WERI-Rb-1 (cell line): ENCODE results near the gene FBXL17.
"Not testable (repeated sequence)": the region's sequence is repeated elsewhere in the genome, so short reads cannot be mapped to it uniquely, and the experiment has no call there.

Experiments
- DNase-seq: peaks from one replicate; pipeline ENCODE4 v3.0.0-alpha.2; 2020
- H3K27ac ChIP-seq: fragments of 250-450 bp; sonication (Bioruptor Pico); 2 replicates; pipeline ENCODE4 v1.5.1; 2020; ENCODE audit warnings: mild to moderate bottlenecking, moderate library complexity
- H3K27me3 ChIP-seq: fragments of 250-450 bp; sonication (Bioruptor Pico); 2 replicates; pipeline ENCODE4 v1.5.1; 2021; ENCODE audit warnings: mild to moderate bottlenecking, low read depth, moderate library complexity; ENCODE audit not compliant: insufficient read depth, severe bottlenecking
- H3K36me3 ChIP-seq: fragments of 250-450 bp; sonication (Bioruptor Pico); 2 replicates; pipeline ENCODE4 v1.5.1; 2020; ENCODE audit warnings: mild to moderate bottlenecking, moderate library complexity
- H3K4me3 ChIP-seq: 2 replicates; pipeline ENCODE4 v1.5.1; 2011; ENCODE audit warnings: low read depth, mild to moderate bottlenecking, control low read depth, low read length
- H3K9me3 ChIP-seq: fragments of 250-450 bp; sonication (Bioruptor Pico); 2 replicates; pipeline ENCODE4 v1.5.1; 2021; ENCODE audit warnings: mild to moderate bottlenecking, moderate library complexity; ENCODE audit not compliant: severe bottlenecking
- TF ChIP-seq, protein P1 (sequence below): IDR thresholded peaks from 2 replicates; pipeline ENCODE4 v1.5.1; 2011; ENCODE audit warnings: low read depth, mild to moderate bottlenecking, control low read depth, inconsistent platforms, low read length

FBXL17 gene

DNA sequence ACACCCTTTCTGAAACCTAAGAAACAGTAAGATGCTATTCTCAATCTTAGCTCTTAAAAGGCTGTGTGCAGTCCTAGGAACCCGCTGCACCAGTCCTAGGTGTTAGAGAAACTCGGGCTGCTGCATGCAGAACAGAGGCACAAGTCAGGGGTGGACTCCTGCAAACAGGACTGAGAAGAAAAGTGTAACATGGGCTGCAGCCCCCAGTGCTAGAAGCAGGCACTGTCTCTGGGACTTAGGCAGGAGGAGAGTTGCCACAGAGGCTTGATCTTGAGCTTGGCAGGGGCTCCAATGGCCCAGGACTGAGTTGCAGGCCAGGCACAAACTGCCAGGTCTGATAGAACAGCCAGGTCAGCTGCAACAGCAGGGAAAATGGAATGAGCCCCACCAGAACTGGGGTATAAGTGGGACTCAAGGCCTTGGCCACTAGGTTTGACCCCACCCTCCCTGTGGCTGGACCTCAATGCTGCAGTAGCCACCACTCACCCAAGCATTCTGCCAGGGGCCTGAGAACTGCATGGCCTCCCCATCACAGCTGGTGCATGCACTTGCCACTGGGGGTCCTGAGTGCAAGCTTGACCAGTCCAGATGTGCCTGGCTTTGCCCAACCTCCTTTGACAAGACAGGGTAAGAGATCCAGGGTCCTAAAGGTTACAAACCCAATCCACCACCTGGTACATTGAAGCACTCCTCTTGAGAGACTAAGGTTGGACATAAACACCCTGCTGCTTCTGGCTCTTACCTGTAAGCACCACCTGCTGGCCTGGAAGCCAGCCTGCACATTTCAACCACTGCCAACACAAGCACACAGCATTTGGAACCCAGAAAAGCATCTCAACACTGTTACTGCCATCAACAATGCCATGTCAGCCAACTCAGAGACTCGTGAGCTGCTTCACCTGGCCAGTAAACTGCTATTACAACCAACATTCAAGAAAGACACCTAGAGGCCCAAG, 103.3 kb downstream of the FBXL17 start:
- Histone ChIP-seq H3K36me3 (no peaks in the 10 kb centered on the region), H3K27me3 (no peaks in the 10 kb centered on the region), H3K27ac (no peak overlapping the region), H3K9me3 (peaks cover 7% of the 10 kb centered on the region), H3K4me3 (no peak overlapping the region)
- DNase-seq = no peak
- TF ChIP-seq, protein P1, sequence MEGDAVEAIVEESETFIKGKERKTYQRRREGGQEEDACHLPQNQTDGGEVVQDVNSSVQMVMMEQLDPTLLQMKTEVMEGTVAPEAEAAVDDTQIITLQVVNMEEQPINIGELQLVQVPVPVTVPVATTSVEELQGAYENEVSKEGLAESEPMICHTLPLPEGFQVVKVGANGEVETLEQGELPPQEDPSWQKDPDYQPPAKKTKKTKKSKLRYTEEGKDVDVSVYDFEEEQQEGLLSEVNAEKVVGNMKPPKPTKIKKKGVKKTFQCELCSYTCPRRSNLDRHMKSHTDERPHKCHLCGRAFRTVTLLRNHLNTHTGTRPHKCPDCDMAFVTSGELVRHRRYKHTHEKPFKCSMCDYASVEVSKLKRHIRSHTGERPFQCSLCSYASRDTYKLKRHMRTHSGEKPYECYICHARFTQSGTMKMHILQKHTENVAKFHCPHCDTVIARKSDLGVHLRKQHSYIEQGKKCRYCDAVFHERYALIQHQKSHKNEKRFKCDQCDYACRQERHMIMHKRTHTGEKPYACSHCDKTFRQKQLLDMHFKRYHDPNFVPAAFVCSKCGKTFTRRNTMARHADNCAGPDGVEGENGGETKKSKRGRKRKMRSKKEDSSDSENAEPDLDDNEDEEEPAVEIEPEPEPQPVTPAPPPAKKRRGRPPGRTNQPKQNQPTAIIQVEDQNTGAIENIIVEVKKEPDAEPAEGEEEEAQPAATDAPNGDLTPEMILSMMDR = peak; percentile 41

DNA sequence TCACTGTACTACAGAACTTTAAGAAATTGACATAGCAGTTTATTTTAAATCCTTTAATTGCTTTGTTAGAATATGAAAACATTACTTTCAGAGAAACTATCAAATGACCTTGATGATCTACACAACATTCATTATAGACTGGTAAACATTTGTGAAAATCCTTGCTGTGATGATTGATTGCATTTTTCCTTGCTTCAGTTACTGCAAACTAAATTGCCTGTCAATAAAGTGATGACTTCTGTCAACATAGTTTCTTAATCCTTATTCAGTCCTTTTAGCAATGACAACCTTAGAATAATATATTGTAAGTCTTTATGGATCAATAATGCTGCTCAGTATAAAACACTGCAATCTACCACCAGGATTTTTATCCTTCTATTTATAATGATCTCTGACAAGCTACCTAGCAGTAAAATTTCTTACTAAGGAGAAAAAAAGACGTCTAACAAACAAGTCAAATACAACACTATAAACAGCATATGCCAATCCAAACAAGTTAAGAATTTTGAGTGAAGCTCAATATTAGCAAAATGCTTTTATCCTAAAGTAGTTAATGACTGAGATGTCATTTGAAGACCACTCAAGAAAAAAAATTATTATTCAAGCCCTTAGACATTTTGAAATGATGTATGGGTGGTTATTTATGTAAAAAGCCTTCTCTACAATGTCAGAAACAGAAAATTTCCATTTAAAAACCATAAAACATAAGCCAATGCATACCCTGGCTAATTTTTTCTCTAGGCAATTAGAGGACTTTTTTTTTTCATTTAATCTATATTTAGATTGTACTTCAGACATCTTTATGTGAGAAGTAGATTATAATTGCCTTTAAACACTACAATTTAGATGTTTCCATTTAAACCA, 105.5 kb downstream of the FBXL17 start:
- no peak overlapping the region for H3K4me3 ChIP-seq
- no peaks in the 10 kb centered on the region for H3K9me3 ChIP-seq
- H3K27me3 ChIP-seq = no peaks in the 10 kb centered on the region
- no peaks in the 10 kb centered on the region for H3K36me3 ChIP-seq
- no peak for DNase-seq
- TF ChIP-seq, protein P1 = no peak
- no peak overlapping the region for H3K27ac ChIP-seq

DNA sequence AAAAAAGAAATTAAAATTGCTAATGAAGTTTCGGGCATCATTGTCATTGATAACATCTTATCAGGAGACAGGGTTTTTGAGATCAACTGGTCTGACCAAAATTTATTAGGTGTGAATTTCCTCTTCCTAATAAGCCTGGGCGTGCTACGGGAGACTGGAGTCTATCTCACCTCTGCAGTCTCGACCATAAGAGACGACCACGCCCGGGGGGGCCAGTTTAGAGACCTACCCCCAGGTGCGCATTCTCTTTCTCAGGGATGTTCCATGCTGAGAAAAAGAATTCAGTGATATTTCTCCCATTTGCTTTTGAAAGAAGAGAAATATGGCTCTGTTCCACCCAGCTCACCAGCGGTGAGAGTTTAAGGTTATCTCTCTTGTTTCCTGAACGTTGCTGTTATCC, 107.8 kb downstream of the FBXL17 start:
- not testable (repeated sequence) for H3K4me3 ChIP-seq, H3K36me3 ChIP-seq, H3K9me3 ChIP-seq, H3K27ac ChIP-seq, DNase-seq, H3K27me3 ChIP-seq

DNA sequence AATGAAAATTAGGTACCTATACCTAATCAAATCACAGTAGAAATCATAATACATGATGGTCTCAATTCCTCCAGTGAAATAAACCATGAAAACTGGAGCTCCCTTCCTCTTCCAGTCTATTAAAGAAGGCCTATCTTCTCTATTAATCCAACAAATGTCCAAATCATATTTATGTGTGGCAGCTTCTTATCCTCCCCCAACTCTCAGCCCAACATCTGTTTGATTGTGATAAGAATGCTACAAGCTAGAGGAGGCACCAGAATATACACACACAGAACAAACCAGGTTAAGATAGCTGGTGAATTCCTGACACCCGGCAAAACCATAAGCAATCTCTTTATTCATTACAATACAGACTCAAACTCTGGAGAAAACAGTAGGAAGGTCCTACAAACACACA, 110.8 kb downstream of the FBXL17 start:
- no peak for DNase-seq
- TF ChIP-seq, protein P1 = no peak
- no peaks in the 10 kb centered on the region for H3K36me3 ChIP-seq
- H3K9me3 ChIP-seq = no peaks in the 10 kb centered on the region
- H3K27ac ChIP-seq = no peak overlapping the region
- no peaks in the 10 kb centered on the region for H3K27me3 ChIP-seq
- H3K4me3 ChIP-seq = no peak overlapping the region

DNA sequence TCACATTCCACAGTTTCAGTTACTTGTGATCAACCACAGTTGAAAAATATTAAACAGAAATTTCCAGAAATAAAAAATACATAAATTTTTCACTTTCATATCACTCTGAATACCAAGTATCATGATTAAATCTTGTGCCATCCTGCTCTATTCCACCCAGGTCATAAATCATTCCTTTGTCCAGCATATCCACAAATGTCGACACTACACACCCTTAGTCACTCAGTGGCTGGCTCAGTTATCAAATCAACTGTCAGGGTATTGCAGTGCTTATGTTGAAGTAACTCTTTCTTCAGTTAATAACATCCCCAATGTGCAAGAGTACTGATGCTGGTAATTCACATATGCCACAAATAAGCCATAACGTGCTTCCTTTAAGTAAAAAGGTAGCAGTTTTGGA, 115.7 kb downstream of the FBXL17 start:
- H3K36me3 ChIP-seq = no peaks in the 10 kb centered on the region
- no peak overlapping the region for H3K27ac ChIP-seq
- TF ChIP-seq, protein P1 = no peak
- no peak overlapping the region for H3K4me3 ChIP-seq
- DNase-seq = no peak
- no peaks in the 10 kb centered on the region for H3K27me3 ChIP-seq
- H3K9me3 ChIP-seq = no peaks in the 10 kb centered on the region

DNA sequence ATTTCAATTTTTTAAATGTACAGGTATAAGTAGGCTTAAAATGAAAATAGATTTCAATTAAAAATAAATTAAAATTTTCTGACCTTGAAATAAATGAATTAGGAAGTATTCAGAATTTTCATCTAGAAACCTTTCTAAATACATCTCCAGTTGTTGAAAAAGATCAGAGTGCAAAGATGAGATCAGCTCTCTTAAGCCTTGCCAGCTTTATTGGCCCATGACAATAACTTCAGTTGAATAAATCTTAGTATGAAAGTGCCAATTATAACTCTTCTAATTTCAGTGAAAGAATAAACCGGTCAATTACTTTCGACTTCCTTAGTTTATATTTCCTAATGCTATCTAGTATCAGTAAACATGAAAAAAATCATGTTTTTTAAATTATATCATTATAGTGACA, 117.4 kb downstream of the FBXL17 start:
- Histone ChIP-seq H3K27ac (no peak overlapping the region), H3K27me3 (no peaks in the 10 kb centered on the region), H3K4me3 (no peak overlapping the region), H3K9me3 (no peaks in the 10 kb centered on the region), H3K36me3 (no peaks in the 10 kb centered on the region)
- no peak for DNase-seq
- TF ChIP-seq, protein P1 = no peak
